Kidney (tissue), 14 donors: ENCODE measurements around the gene SGCD. TPM values are rescaled to one million over a fixed set of nuclear protein-coding genes. Genes with fewer than 3 reads are reported as not detected.

ENCODE experiments used
- DNase-seq, 5 donors: peaks; one replicate each; pipeline ENCODE4 v3.0.0-alpha.2; 2013 to 2020
- FAIRE-seq: peaks from 2 replicates; lab custom pipeline; 2012; peaks lifted over from hg19 to GRCh38; lab: Jason Lieb, UNC
- H3K27ac ChIP-seq, 2 donors: one replicate each; pipeline ENCODE4 v1.7.0; 2013; ENCODE audit warnings: low read depth in 2 of 2, low read length in 2 of 2, inconsistent platforms in 1 of 2
- H3K27me3 ChIP-seq: one replicate; pipeline ENCODE4 v1.7.1; 2013; ENCODE audit warnings: low read length, inconsistent platforms; ENCODE audit not compliant: control insufficient read depth, insufficient read depth
- H3K36me3 ChIP-seq, 3 donors: one replicate each; pipeline versions ENCODE4 v1.7.0 to v1.7.1; 2013; ENCODE audit warnings: low read length in 3 of 3, control low read depth in 1 of 3, inconsistent platforms in 1 of 3; ENCODE audit not compliant: insufficient read depth in 3 of 3, control insufficient read depth in 2 of 3
- H3K4me1 ChIP-seq, 3 donors: one replicate each; pipeline versions ENCODE4 v1.7.0 to v1.7.1; 2013; ENCODE audit warnings: low read length in 3 of 3, inconsistent platforms in 1 of 3, low read depth in 1 of 3; ENCODE audit not compliant: control insufficient read depth in 2 of 3, insufficient read depth in 2 of 3
- H3K4me3 ChIP-seq, 3 donors: one replicate each; pipeline versions ENCODE4 v1.7.0 to v1.8.1; 2013; ENCODE audit warnings: low read length in 3 of 3, control low read depth in 1 of 3, inconsistent platforms in 1 of 3
- H3K9ac ChIP-seq, 3 donors: one replicate each; pipeline versions ENCODE4 v1.7.0 to v1.7.1; 2013; ENCODE audit warnings: low read length in 3 of 3, control low read depth in 1 of 3, inconsistent platforms in 1 of 3
- H3K9me3 ChIP-seq, 3 donors: one replicate each; pipeline versions ENCODE4 v1.7.0 to v1.7.1; 2013; ENCODE audit warnings: low read length in 3 of 3, control low read depth in 1 of 3, inconsistent platforms in 1 of 3; ENCODE audit not compliant: control insufficient read depth in 2 of 3, insufficient read depth in 1 of 3
- CTCF ChIP-seq: IDR thresholded peaks from 3 replicates; pipeline ENCODE4 v1.5.1; 2012; ENCODE audit warnings: mild to moderate bottlenecking, moderate library complexity, borderline replicate concordance; ENCODE audit not compliant: insufficient read depth; ENCODE audit errors: extremely low read depth
- intact Hi-C: fragments of 100-400 bp; cut with DNase I; formaldehyde crosslinking; loops from one replicate; pipeline ENCODE4 v1.11.1; 2022
- polyA plus RNA-seq: library from polyadenylated mRNA; stranded (reverse); fragments of 350-450 nt; fragmentation: Illumina TruSeq; extraction: RNeasy Lipid Tissue Mini Kit (QIAGEN cat#74804); gene quantifications from one replicate; pipeline ENCODE4 v1.2.3, GENCODE V29; 2014; ENCODE audit warnings: low read depth, low replicate concordance; ENCODE audit not compliant: insufficient read depth
- total RNA-seq: library from RNA; stranded (reverse); fragmentation: NEBNext Ultra II Directional; extraction: Animal tissue kit (Norgen Biotek cat#: 25700); gene quantifications from one replicate; pipeline ENCODE4 v1.2.1, GENCODE V29; 2021
- donor health status: control.
- donor health status: control.
- donor health status: control.
- donor health status: control.
- donor health status: control.
- donor health status: DM: yes; HTN: yes; CAD: no.
- donor health status: Normal renal cell carcinoma (clear cell type).

Gene SGCD
- total and polyA plus RNA-seq, 2 donors from 2014 or later: 0.99 to 2.7 TPM

DNA sequence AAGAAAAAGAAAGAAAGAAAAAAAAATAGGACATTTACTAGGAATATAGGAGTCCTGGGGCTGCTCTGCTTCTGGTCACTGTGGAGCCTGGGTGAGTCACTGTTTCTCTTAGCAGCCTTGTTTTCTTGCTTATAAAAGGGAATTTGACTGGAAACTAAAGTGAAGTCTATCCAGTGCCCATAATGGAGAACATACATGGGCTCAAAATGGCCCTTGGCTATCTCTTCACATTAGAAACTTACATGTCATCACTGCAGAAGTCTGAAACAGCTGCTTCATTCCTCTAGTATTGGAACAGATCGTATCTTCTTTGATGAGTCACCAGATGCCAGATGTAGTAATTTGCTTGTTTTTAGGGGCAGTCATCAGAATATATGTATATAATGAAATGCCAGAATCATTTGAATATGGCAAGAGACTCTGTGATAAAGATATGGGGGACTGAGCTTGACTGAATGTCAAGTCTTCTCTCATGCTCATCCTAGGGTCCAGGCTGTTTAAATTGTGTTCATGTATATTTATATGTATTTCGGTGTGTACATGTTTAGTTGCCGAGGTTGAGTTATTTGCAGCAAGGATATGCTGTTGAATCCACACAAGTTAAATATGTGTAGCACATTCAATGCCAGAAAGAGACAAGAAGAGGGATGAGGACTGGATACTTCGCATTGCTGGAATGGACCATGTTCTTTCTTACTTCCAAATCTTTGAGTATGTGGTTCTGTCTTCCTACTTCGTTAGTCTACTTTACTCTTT lies 56.7 kb downstream of the SGCD start:
- intact Hi-C loops: no loop called here

DNA sequence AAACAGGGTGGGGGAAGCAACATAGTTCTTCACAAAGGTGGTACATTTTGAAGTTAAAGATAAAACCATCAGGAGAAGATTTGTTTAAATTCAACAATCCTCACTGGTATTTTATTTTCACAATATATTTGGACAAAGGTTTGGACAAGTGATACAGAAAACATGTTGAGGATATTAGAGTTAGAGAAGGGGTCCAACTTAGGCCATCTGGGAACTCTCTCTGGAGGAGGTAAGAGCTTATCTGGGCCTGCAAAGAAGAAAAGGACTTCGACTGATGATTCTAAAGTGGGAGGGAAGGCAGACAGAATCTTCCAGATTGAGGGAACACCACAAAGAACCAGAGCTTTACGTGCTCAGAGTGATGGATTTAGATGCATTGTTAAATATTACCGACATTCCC lies 58.5 kb downstream of the SGCD start:
- no peak overlapping the region for H3K4me3 ChIP-seq
- no peak for TF ChIP-seq CTCF
- H3K27ac ChIP-seq: no peak overlapping the region
- DNase-seq (no peak), FAIRE-seq (no peak)
- intact Hi-C loops: no loop called here
- no peaks in the 10 kb centered on the region for H3K36me3 ChIP-seq
- no peaks in the 10 kb centered on the region for H3K27me3 ChIP-seq
- no peaks in the 10 kb centered on the region for H3K9me3 ChIP-seq
- no peaks in the 10 kb centered on the region for H3K4me1 ChIP-seq
- no peak overlapping the region for H3K9ac ChIP-seq

More for the DNA sequence above, 56.7 kb downstream of the SGCD start:
- H3K4me3 ChIP-seq: no peak overlapping the region
- DNase-seq (no peak), FAIRE-seq (no peak)
- H3K4me1 ChIP-seq: no peaks in the 10 kb centered on the region
- H3K36me3 ChIP-seq: no peaks in the 10 kb centered on the region
- H3K9ac ChIP-seq: no peak overlapping the region
- no peaks in the 10 kb centered on the region for H3K27me3 ChIP-seq
- no peaks in the 10 kb centered on the region for H3K9me3 ChIP-seq
- no peak for TF ChIP-seq CTCF
- no peak overlapping the region for H3K27ac ChIP-seq

- FAIRE-seq (no peak), DNase-seq (no peak)
- intact Hi-C loops: no loop called here
- H3K27ac ChIP-seq: no peak overlapping the region
- no peak overlapping the region for H3K9ac ChIP-seq
- H3K36me3 ChIP-seq: no peaks in the 10 kb centered on the region
- no peak overlapping the region for H3K4me3 ChIP-seq
- no peak for TF ChIP-seq CTCF
- H3K9me3 ChIP-seq: no peaks in the 10 kb centered on the region
- no peaks in the 10 kb centered on the region for H3K4me1 ChIP-seq
- no peaks in the 10 kb centered on the region for H3K27me3 ChIP-seq
Measured at GRCh38 chr5:156386976-156387375, 60.0 kb downstream of the SGCD start.
